Lower leg skin (tissue), 4 donors: ENCODE results near the gene ST8SIA5. TPM values are rescaled to one million over a fixed set of nuclear protein-coding genes. Genes with fewer than 3 reads are reported as not detected.

Experiments used
- DNase-seq, 2 donors: peaks; one replicate each; pipeline ENCODE4 v3.0.0-alpha.2; 2019; ENCODE audit warnings: low spot score in 2 of 2
- H3K4me3 ChIP-seq: fragments of 200-600 bp; sonication (generic); 2 replicates; pipeline ENCODE4 v1.5.1; 2017; ENCODE audit warnings: mild to moderate bottlenecking, low read depth; ENCODE audit not compliant: poor library complexity, severe bottlenecking
- CTCF ChIP-seq, 3 donors: fragments of 450-650 bp; IDR thresholded peaks; one replicate each; pipeline ENCODE4 v1.5.1; 2016; ENCODE audit warnings: antibody characterized with exemption in 3 of 3, mild to moderate bottlenecking in 3 of 3, moderate library complexity in 2 of 3
- POLR2A ChIP-seq, 2 donors: fragments of 450-650 bp; IDR thresholded peaks; one replicate each; pipeline ENCODE4 v1.6.1; 2016 to 2017; ENCODE audit warnings: antibody characterized with exemption in 2 of 2, mild to moderate bottlenecking in 1 of 2, moderate library complexity in 1 of 2
- WGBS, 2 donors: methylation state at CpG; one replicate each; pipeline ENCODE4 v1.1.5; 2018; 5-methylcytosine and 5-hydroxymethylcytosine counted together
- intact Hi-C: fragments of 100-400 bp; cut with DNase I; formaldehyde crosslinking; loops from one replicate; pipeline ENCODE4 v1.15.0; 2023; ENCODE audit warnings: low total_unique reads
- total RNA-seq, 4 donors: library from RNA; depleted of rRNA; stranded (reverse); fragments of >200 nt; gene quantifications; one replicate each; pipeline ENCODE4 v1.1.0, GENCODE V29; 2016

The ST8SIA5 gene
- total RNA-seq, 4 donors from 2014 or later: not detected

- no peak overlapping the region for H3K4me3 ChIP-seq
- DNase-seq: peak in 1 of 2 donors; percentile 54
- intact Hi-C loops: no loop called here
- 59 to 73% methylated on average over 3 to 4 of the region's 4 CpGs for WGBS, 2 donors
- TF ChIP-seq POLR2A (IDR thresholded peaks at IDR 0.05) (no peak), CTCF (IDR thresholded peaks at IDR 0.05) (no peak)
Measured at GRCh38 chr18:46736736-46737135, 20.1 kb downstream of the ST8SIA5 start.

GRCh38 chr18:46736135-46736534, 20.7 kb downstream of the ST8SIA5 start:
- intact Hi-C loops: no loop called here
- no peak overlapping the region for H3K4me3 ChIP-seq
- DNase-seq: peak in 1 of 2 donors; percentile 56
- 62 to 74% methylated on average over 5 of the region's 5 CpGs for WGBS, 2 donors
- TF ChIP-seq CTCF (IDR thresholded peaks at IDR 0.05) (no peak), POLR2A (IDR thresholded peaks at IDR 0.05) (no peak)

GRCh38 chr18:46734981-46735380, 21.9 kb downstream of the ST8SIA5 start:
- H3K4me3 ChIP-seq: no peak overlapping the region
- TF ChIP-seq CTCF (IDR thresholded peaks at IDR 0.05): no peak
- no peak for TF ChIP-seq POLR2A (IDR thresholded peaks at IDR 0.05)
- 94 to 95% methylated on average over 4 of the region's 4 CpGs for WGBS, 2 donors
- peak in 1 of 2 donors; percentile 46 for DNase-seq
- intact Hi-C loops: no loop called here

GRCh38 chr18:46733872-46734271, 23.0 kb downstream of the ST8SIA5 start:
- intact Hi-C loops: no loop called here
- 82 to 89% methylated on average over 11 of the region's 11 CpGs for WGBS, 2 donors
- no peak overlapping the region for H3K4me3 ChIP-seq
- peak in 1 of 2 donors; percentile 50 for DNase-seq
- TF ChIP-seq POLR2A (IDR thresholded peaks at IDR 0.05) (no peak), CTCF (IDR thresholded peaks at IDR 0.05) (no peak)

GRCh38 chr18:46732801-46733200, 24.1 kb downstream of the ST8SIA5 start:
- TF ChIP-seq POLR2A (IDR thresholded peaks at IDR 0.05): no peak
- TF ChIP-seq CTCF (IDR thresholded peaks at IDR 0.05): no peak
- peak in 1 of 2 donors; percentile 72 for DNase-seq
- intact Hi-C loops: no loop called here
- H3K4me3 ChIP-seq: no peak overlapping the region
- 83 to 88% methylated on average over 6 of the region's 6 CpGs for WGBS, 2 donors

- WGBS, 2 donors: 92 to 94% methylated on average over 2 of the region's 2 CpGs
- DNase-seq: peak in 1 of 2 donors; percentile 59
- TF ChIP-seq CTCF (IDR thresholded peaks at IDR 0.05) (no peak), POLR2A (IDR thresholded peaks at IDR 0.05) (no peak)
- intact Hi-C loops: no loop called here
- no peak overlapping the region for H3K4me3 ChIP-seq
Measured at GRCh38 chr18:46732201-46732600, 24.7 kb downstream of the ST8SIA5 start.
